ENCODE data around the gene SLC18B1.
A peak's percentile ranks its signal among the peaks of the same experiment; 100 is the strongest.

Gene SLC18B1

GRCh38 chr6:132797951-132798868 lies at the start of gene SLC18B1:
Gene SLC18B1 (minus strand): TSS chr6:132798637. CDS start chr6:132798456, 181 bp downstream.
- no peak for DNase-seq

GRCh38 chr6:132843316-132844035 lies 45.0 kb upstream of the SLC18B1 start:
- no peak for DNase-seq

GRCh38 chr6:132841966-132842365 lies 43.5 kb upstream of the SLC18B1 start:
- DNase-seq = no peak

- no peak for DNase-seq
These were observed 34.5 kb upstream of the SLC18B1 start for GRCh38 chr6:132832891-132833290.

GRCh38 chr6:132830334-132830751 lies 31.9 kb upstream of the SLC18B1 start:
- peak; percentile 17 for DNase-seq

GRCh38 chr6:132820629-132821381 lies 22.4 kb upstream of the SLC18B1 start:
- DNase-seq = no peak

- DNase-seq = peak; percentile 20
These were observed 21.1 kb upstream of the SLC18B1 start for GRCh38 chr6:132819405-132820161.

GRCh38 chr6:132818404-132819359 lies 20.2 kb upstream of the SLC18B1 start:
- DNase-seq = no peak

GRCh38 chr6:132817554-132818403 lies 19.3 kb upstream of the SLC18B1 start:
- DNase-seq = no peak

GRCh38 chr6:132816660-132817059 lies 18.2 kb upstream of the SLC18B1 start:
- no peak for DNase-seq

GRCh38 chr6:132814716-132815570 lies 16.5 kb upstream of the SLC18B1 start:
- no peak for DNase-seq

- no peak for DNase-seq
These were observed 14.9 kb upstream of the SLC18B1 start for GRCh38 chr6:132813173-132813856.

- DNase-seq = no peak
These were observed 14.3 kb upstream of the SLC18B1 start for GRCh38 chr6:132812756-132813172.

GRCh38 chr6:132812255-132812732 lies 13.9 kb upstream of the SLC18B1 start:
- no peak for DNase-seq

- DNase-seq = peak; percentile 78
These were observed 12.8 kb upstream of the SLC18B1 start for GRCh38 chr6:132811276-132811675.

GRCh38 chr6:132805548-132805947 lies 7.1 kb upstream of the SLC18B1 start:
- DNase-seq = no peak

GRCh38 chr6:132804251-132804650 lies 5.8 kb upstream of the SLC18B1 start:
- DNase-seq = no peak

- DNase-seq = no peak
These were observed 2.2 kb upstream of the SLC18B1 start for GRCh38 chr6:132800656-132801055.

Data from NCI-H226 (cell line).